Nephron (organoid): Measurements from ENCODE around the gene ITIH4.

ENCODE experiments used
- H3K27ac Mint-ChIP-seq, 3 experiments: 2 replicates each; pipeline ENCODE4 v1.8.0; 2020; ENCODE audit warnings: mixed read lengths in 3 of 3, mild to moderate bottlenecking in 2 of 3, moderate library complexity in 1 of 3
- H3K27me3 Mint-ChIP-seq: 2 replicates; pipeline ENCODE4 v1.8.0; 2021; ENCODE audit warnings: low read depth, mild to moderate bottlenecking, moderate library complexity, mixed read lengths
- H3K36me3 Mint-ChIP-seq: 2 replicates; pipeline ENCODE4 v1.8.0; 2020; ENCODE audit warnings: low read depth, mixed read lengths
- H3K4me1 Mint-ChIP-seq: 2 replicates; pipeline ENCODE4 v1.8.0; 2020; ENCODE audit warnings: mixed read lengths
- H3K4me3 Mint-ChIP-seq, 3 experiments: 2 replicates each; pipeline ENCODE4 v1.8.0; 2020; ENCODE audit warnings: mild to moderate bottlenecking in 3 of 3, mixed read lengths in 3 of 3, moderate library complexity in 2 of 3
- H3K9me3 Mint-ChIP-seq: 2 replicates; pipeline ENCODE4 v1.8.0; 2020; ENCODE audit warnings: mixed read lengths
- CTCF ChIP-seq, 3 experiments: fragments of 200-600 bp; sonication (generic); IDR thresholded peaks; one replicate each; pipeline ENCODE4 v1.5.0; 2021; ENCODE audit warnings: antibody characterized with exemption in 3 of 3; ENCODE audit not compliant: unreplicated experiment in 3 of 3

The ITIH4 gene

DNA sequence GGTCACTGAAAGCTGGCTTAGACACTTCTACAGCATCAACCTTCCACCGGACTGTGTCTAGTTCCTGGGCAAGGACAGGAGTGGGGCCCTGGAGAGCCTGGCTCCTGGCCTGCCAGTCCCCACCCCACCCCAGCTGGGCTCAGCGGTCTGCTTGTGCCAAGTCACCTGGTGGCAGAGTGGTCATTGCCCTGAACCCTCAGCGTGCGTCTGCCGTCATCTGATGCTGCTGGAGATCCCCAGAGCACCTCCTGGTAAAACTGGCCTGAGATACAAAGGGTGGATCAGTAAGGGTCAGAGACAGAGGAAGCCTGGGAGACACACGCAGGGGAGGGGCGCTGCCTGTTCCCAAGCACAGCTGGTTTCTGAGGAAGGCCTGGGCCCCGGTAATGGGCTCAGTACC lies 16.7 kb downstream of the ITIH4 start:
- Mint-ChIP-seq H3K4me1 (no peaks in the 10 kb centered on the region), H3K9me3 (no peaks in the 10 kb centered on the region), H3K27me3 (no peaks in the 10 kb centered on the region), H3K27ac (no peak overlapping the region), H3K36me3 (no peaks in the 10 kb centered on the region), H3K4me3 (no peak overlapping the region)
- TF ChIP-seq CTCF (IDR thresholded peaks at IDR 0.05; ENCODE audit: unreplicated experiment in 3 of 3): no peak

- Mint-ChIP-seq H3K27ac (no peak overlapping the region), H3K4me3 (no peak overlapping the region), H3K36me3 (no peaks in the 10 kb centered on the region), H3K9me3 (no peaks in the 10 kb centered on the region), H3K27me3 (no peaks in the 10 kb centered on the region), H3K4me1 (no peaks in the 10 kb centered on the region)
- no peak for TF ChIP-seq CTCF (IDR thresholded peaks at IDR 0.05; ENCODE audit: unreplicated experiment in 3 of 3)
Measured at GRCh38 chr3:52811452-52812011, 18.9 kb downstream of the ITIH4 start.

DNA sequence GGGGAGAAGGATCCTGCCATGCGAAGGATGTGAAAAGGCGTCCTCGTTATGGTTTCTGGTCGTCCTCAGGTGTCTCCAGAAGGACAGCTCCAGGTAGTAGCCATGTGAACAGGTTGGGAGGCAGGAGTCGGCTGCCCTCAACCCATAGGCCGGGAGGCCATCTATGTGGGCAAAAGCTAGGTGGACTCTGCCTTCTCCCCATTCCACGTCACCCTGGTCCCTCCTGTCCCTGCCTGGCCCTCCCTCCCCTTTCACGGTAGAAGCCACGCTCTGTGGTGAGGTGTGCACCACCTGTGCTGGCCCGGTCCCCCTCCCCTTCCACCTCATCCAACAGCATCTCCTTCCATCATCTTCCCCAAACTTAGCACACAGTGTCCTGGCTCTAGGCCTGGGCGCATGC lies 19.5 kb downstream of the ITIH4 start:
- Mint-ChIP-seq H3K4me1 (no peaks in the 10 kb centered on the region), H3K27me3 (no peaks in the 10 kb centered on the region), H3K27ac (no peak overlapping the region), H3K4me3 (no peak overlapping the region), H3K36me3 (no peaks in the 10 kb centered on the region), H3K9me3 (no peaks in the 10 kb centered on the region)
- TF ChIP-seq CTCF (IDR thresholded peaks at IDR 0.05; ENCODE audit: unreplicated experiment in 3 of 3): no peak

- Mint-ChIP-seq H3K27ac (no peak overlapping the region), H3K27me3 (no peaks in the 10 kb centered on the region), H3K9me3 (no peaks in the 10 kb centered on the region), H3K4me1 (no peaks in the 10 kb centered on the region), H3K4me3 (no peak overlapping the region), H3K36me3 (no peaks in the 10 kb centered on the region)
- TF ChIP-seq CTCF (IDR thresholded peaks at IDR 0.05; ENCODE audit: unreplicated experiment in 3 of 3): no peak
Measured at GRCh38 chr3:52809662-52810377, 20.7 kb downstream of the ITIH4 start.

GRCh38 chr3:52809149-52809548 lies 21.3 kb downstream of the ITIH4 start:
- Mint-ChIP-seq H3K36me3 (no peaks in the 10 kb centered on the region), H3K4me3 (no peak overlapping the region), H3K9me3 (no peaks in the 10 kb centered on the region), H3K4me1 (no peaks in the 10 kb centered on the region), H3K27ac (no peak overlapping the region), H3K27me3 (no peaks in the 10 kb centered on the region)
- no peak for TF ChIP-seq CTCF (IDR thresholded peaks at IDR 0.05; ENCODE audit: unreplicated experiment in 3 of 3)
